ENCODE results near the gene GARIN5B.
A peak's percentile ranks its signal among the peaks of the same experiment; 100 is the strongest.

Gene GARIN5B

GRCh38 chr19:55368701-55369563 lies 5.9 kb upstream of the GARIN5B start:
- TF ChIP-seq GATA1 (IDR thresholded peaks at IDR 0.05; ENCODE audit: low read depth, low read length) (no peak), POLR2A (IDR thresholded peaks at IDR 0.05; ENCODE audit: low read length) (no peak)

DNA sequence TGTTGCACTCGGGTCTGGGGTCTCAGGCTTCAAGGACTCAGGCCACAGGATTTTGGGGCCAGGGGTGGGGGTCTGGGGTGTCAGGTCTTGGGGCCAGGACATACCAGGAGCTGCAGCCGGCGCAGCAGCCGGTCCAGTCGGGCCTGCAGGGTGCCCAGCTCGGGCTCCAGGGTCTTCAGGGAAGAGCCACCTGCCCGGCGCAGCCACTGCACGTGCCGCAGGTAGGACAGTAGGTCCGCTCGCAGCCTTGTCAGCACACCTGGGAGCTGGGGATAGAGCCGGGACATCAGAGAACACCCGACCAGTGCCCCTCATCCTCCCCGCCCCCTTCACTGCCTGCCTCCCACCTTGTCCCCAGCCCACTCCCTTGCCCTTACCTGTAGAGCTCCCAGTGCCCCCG lies 5.0 kb upstream of the GARIN5B start:
- TF ChIP-seq GATA1 (IDR thresholded peaks at IDR 0.05; ENCODE audit: low read depth, low read length) (no peak), POLR2A (IDR thresholded peaks at IDR 0.05; ENCODE audit: low read length) (no peak)
- DNase-seq: no peak

More at GRCh38 chr19:55368701-55369563, 5.9 kb upstream of the GARIN5B start:
- DNase-seq: no peak

- TF ChIP-seq POLR2A (IDR thresholded peaks at IDR 0.05; ENCODE audit: low read length) (no peak), GATA1 (IDR thresholded peaks at IDR 0.05; ENCODE audit: low read depth, low read length) (no peak)
Measured at GRCh38 chr19:55366790-55367189, 3.7 kb upstream of the GARIN5B start.

GRCh38 chr19:55365964-55366363 lies 2.9 kb upstream of the GARIN5B start:
- TF ChIP-seq GATA1 (IDR thresholded peaks at IDR 0.05; ENCODE audit: low read depth, low read length) (no peak), POLR2A (IDR thresholded peaks at IDR 0.05; ENCODE audit: low read length) (no peak)
- no peak for DNase-seq

More at GRCh38 chr19:55366790-55367189, 3.7 kb upstream of the GARIN5B start:
- DNase-seq: no peak

DNA sequence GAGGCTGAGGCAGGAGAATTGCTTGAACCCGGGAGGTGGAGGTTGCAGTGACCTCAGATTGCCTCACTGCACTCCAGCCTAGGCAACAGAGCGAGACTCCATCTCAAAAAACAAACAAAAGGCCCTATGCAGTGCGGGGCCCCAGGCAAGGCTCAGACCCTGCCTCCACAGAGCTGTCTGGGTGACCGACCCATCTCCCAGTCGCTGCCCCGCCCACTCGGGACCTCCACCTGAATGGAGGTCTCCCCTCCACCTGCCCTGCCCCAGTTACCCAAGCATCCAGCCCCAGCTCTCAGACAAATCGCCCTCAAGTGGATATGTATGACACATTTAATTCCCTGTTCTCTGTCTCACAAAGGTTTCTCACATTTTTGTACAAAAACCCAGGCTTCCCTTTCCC lies 2.2 kb upstream of the GARIN5B start:
- TF ChIP-seq POLR2A (IDR thresholded peaks at IDR 0.05; ENCODE audit: low read length) (no peak), GATA1 (IDR thresholded peaks at IDR 0.05; ENCODE audit: low read depth, low read length) (no peak)
- DNase-seq: no peak

GRCh38 chr19:55362174-55362989 lies 678 bp downstream of the GARIN5B start:
- no peak for DNase-seq
- TF ChIP-seq POLR2A (IDR thresholded peaks at IDR 0.05; ENCODE audit: low read length) (no peak), GATA1 (IDR thresholded peaks at IDR 0.05; ENCODE audit: low read depth, low read length) (no peak)

DNA sequence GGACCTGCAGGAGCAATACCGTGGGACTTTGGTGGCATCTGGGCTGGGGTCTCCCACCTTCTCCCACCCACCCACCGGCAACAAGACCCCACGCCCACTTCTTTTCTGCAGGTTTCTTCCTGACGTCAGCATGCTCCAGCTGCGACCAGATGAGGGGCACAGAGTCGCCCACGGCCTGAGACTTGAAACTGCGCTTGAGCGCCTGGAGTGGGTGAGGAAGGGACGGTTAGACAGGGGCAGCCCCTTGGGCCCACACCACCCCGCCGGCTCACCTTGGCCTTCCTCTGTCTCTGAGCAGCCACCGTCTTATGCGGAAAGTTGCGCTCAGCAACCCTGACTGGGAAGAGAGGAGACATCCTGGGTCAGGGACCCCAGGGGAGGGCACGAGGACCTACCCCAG lies 2.2 kb downstream of the GARIN5B start:
- no peak for TF ChIP-seq GATA1 (IDR thresholded peaks at IDR 0.05; ENCODE audit: low read depth, low read length)
- TF ChIP-seq POLR2A (IDR thresholded peaks at IDR 0.05; ENCODE audit: low read length): no peak
- no peak for DNase-seq

GRCh38 chr19:55358943-55359908 lies 3.8 kb downstream of the GARIN5B start:
- no peak for TF ChIP-seq GATA1 (IDR thresholded peaks at IDR 0.05; ENCODE audit: low read depth, low read length)
- TF ChIP-seq POLR2A (IDR thresholded peaks at IDR 0.05; ENCODE audit: low read length): no peak
- no peak for DNase-seq

- TF ChIP-seq GATA1 (IDR thresholded peaks at IDR 0.05; ENCODE audit: low read depth, low read length): no peak
- no peak for TF ChIP-seq POLR2A (IDR thresholded peaks at IDR 0.05; ENCODE audit: low read length)
- no peak for DNase-seq
Measured at GRCh38 chr19:55358493-55358892, 4.6 kb downstream of the GARIN5B start.

GRCh38 chr19:55355213-55355821 lies 7.7 kb downstream of the GARIN5B start:
- DNase-seq: no peak
- TF ChIP-seq GATA1 (IDR thresholded peaks at IDR 0.05; ENCODE audit: low read depth, low read length) (no peak), POLR2A (IDR thresholded peaks at IDR 0.05; ENCODE audit: low read length) (no peak)

DNA sequence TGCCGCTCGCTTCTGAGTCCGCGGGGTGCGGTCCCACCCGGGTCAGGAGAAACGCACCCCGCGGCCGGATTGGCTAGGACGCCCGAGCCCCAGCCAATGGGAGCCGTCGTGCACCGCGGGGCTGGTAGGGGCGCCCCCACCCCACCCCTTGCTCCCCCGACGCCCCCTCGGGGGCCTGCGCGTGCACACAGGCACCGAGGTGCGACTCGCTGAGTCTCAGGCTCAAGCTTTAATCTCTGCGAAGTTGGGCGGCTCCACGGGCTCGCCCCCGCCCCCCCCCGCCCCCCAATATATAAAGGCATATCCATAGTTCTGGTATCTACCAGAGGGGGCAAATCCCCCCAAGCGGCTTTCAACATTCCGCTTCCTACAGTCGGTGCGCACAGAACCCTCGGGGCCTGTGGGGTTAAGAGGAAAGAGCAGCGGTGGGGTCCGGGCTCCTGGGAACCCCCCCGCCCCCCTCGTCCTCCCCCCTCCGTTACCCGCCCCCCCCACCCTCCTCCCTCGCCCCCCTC lies 8.3 kb downstream of the GARIN5B start, which contains the start of gene COX6B2:
Gene COX6B2 (minus strand): TSS at position 22 of the 515 bp plus-strand sequence. CDS start 198 bp downstream, outside the sequence.
- DNase-seq: peak in 1 of 2 experiments; percentile 31
- no peak for TF ChIP-seq GATA1 (IDR thresholded peaks at IDR 0.05; ENCODE audit: low read depth, low read length)
- no peak for TF ChIP-seq POLR2A (IDR thresholded peaks at IDR 0.05; ENCODE audit: low read length)

GRCh38 chr19:55353803-55354697 lies 9.0 kb downstream of the GARIN5B start:
- DNase-seq: peak; percentile 77 to 84
- TF ChIP-seq POLR2A (IDR thresholded peaks at IDR 0.05; ENCODE audit: low read length) (no peak), GATA1 (IDR thresholded peaks at IDR 0.05; ENCODE audit: low read depth, low read length) (no peak)
